ENCODE measurements around the gene SYNDIG1L. TPM values are rescaled to one million over a fixed set of nuclear protein-coding genes. Genes with fewer than 3 reads are reported as not detected.
A peak's percentile ranks its signal among the peaks of the same experiment; 100 is the strongest.
"Not testable (repeated sequence)": the region's sequence is repeated elsewhere in the genome, so short reads cannot be mapped to it uniquely, and the experiment has no call there.

Gene SYNDIG1L
- total and polyA plus RNA-seq, 5 donors: 0.07 to 0.28 (median 0.09) TPM; not detected in 2

- ATAC-seq: no peak
- 54% methylated on average over 10 of the region's 10 CpGs for WGBS
These were observed 23.4 kb downstream of the SYNDIG1L start for GRCh38 chr14:74402401-74403251.

GRCh38 chr14:74401504-74402241 is 24.3 kb downstream of the SYNDIG1L start:
- intact Hi-C loops (cut with DNase I): no loop called here
- Histone ChIP-seq H3K9me3 (ENCODE audit: control insufficient read depth, low read length) (no peaks in the 10 kb centered on the region), H3K27ac (ENCODE audit: low read length) (peak overlapping the region; percentile 15), H3K27me3 (ENCODE audit: control insufficient read depth, insufficient read depth) (no peaks in the 10 kb centered on the region), H3K4me1 (ENCODE audit: control insufficient read depth, insufficient read depth, low read length) (peaks cover 4% of the 10 kb centered on the region), H3K4me3 (ENCODE audit: low read length) (peak overlapping the region; percentile 13)
- WGBS: 3% methylated on average over 12 of the region's 12 CpGs
- DNase-seq (peak; percentile 32 to 72 (median 71)), ATAC-seq (peak; percentile 72 to 83)

More at GRCh38 chr14:74402401-74403251, 23.4 kb downstream of the SYNDIG1L start:
- Histone ChIP-seq H3K4me1 (ENCODE audit: control insufficient read depth, insufficient read depth, low read length) (peaks cover 4% of the 10 kb centered on the region), H3K9me3 (ENCODE audit: control insufficient read depth, low read length) (no peaks in the 10 kb centered on the region), H3K27ac (ENCODE audit: low read length) (no peak overlapping the region), H3K4me3 (ENCODE audit: low read length) (no peak overlapping the region), H3K27me3 (ENCODE audit: control insufficient read depth, insufficient read depth) (no peaks in the 10 kb centered on the region)
- intact Hi-C loops (cut with DNase I): no loop called here
- DNase-seq: no peak

GRCh38 chr14:74400919-74401503 is 25.0 kb downstream of the SYNDIG1L start:
- DNase-seq (no peak), ATAC-seq (peak in 1 of 2 donors; percentile 11)
- peaks cover 4% of the 10 kb centered on the region for H3K4me1 ChIP-seq (ENCODE audit: control insufficient read depth, insufficient read depth, low read length)
- 41% methylated on average over 8 of the region's 8 CpGs for WGBS
- no peaks in the 10 kb centered on the region for H3K27me3 ChIP-seq (ENCODE audit: control insufficient read depth, insufficient read depth)
- intact Hi-C loops (cut with DNase I): no loop called here
- peak overlapping the region; percentile 13 for H3K4me3 ChIP-seq (ENCODE audit: low read length)
- no peak overlapping the region for H3K27ac ChIP-seq (ENCODE audit: low read length)
- no peaks in the 10 kb centered on the region for H3K9me3 ChIP-seq (ENCODE audit: control insufficient read depth, low read length)

- no peak overlapping the region for H3K27ac ChIP-seq (ENCODE audit: low read length)
- DNase-seq (no peak), ATAC-seq (peak in 1 of 2 donors; percentile 49)
- no peaks in the 10 kb centered on the region for H3K27me3 ChIP-seq (ENCODE audit: control insufficient read depth, insufficient read depth)
- H3K4me1 ChIP-seq (ENCODE audit: control insufficient read depth, insufficient read depth, low read length): peaks cover 4% of the 10 kb centered on the region
- H3K4me3 ChIP-seq (ENCODE audit: low read length): no peak overlapping the region
- intact Hi-C loops (cut with DNase I): no loop called here
- no peaks in the 10 kb centered on the region for H3K9me3 ChIP-seq (ENCODE audit: control insufficient read depth, low read length)
- 41% methylated on average over 13 of the region's 13 CpGs for WGBS
These were observed 25.9 kb downstream of the SYNDIG1L start for GRCh38 chr14:74400031-74400685.

GRCh38 chr14:74395094-74395493 is 30.9 kb downstream of the SYNDIG1L start:
- ATAC-seq (no peak), DNase-seq (no peak)
- H3K27me3 ChIP-seq (ENCODE audit: control insufficient read depth, insufficient read depth): no peaks in the 10 kb centered on the region
- H3K27ac ChIP-seq (ENCODE audit: low read length): no peak overlapping the region
- no peaks in the 10 kb centered on the region for H3K9me3 ChIP-seq (ENCODE audit: control insufficient read depth, low read length)
- intact Hi-C loops (cut with DNase I): no loop called here
- H3K4me3 ChIP-seq (ENCODE audit: low read length): no peak overlapping the region
- H3K4me1 ChIP-seq (ENCODE audit: control insufficient read depth, insufficient read depth, low read length): no peaks in the 10 kb centered on the region
- 54% methylated on average over 4 of the region's 4 CpGs for WGBS

GRCh38 chr14:74394549-74394948 is 31.5 kb downstream of the SYNDIG1L start:
- Histone ChIP-seq H3K4me3 (ENCODE audit: low read length) (no peak overlapping the region), H3K27ac (ENCODE audit: low read length) (no peak overlapping the region), H3K9me3 (ENCODE audit: control insufficient read depth, low read length) (no peaks in the 10 kb centered on the region), H3K4me1 (ENCODE audit: control insufficient read depth, insufficient read depth, low read length) (no peaks in the 10 kb centered on the region), H3K27me3 (ENCODE audit: control insufficient read depth, insufficient read depth) (no peaks in the 10 kb centered on the region)
- intact Hi-C loops (cut with DNase I): no loop called here
- no peak for DNase-seq
- 48% methylated on average over 2 of the region's 2 CpGs for WGBS
- ATAC-seq: no peak

GRCh38 chr14:74392616-74393570 is 33.1 kb downstream of the SYNDIG1L start:
- WGBS: 71% methylated on average over 16 of the region's 16 CpGs
- no peak overlapping the region for H3K4me3 ChIP-seq (ENCODE audit: low read length)
- no peak for ATAC-seq
- no peaks in the 10 kb centered on the region for H3K4me1 ChIP-seq (ENCODE audit: control insufficient read depth, insufficient read depth, low read length)
- H3K27me3 ChIP-seq (ENCODE audit: control insufficient read depth, insufficient read depth): no peaks in the 10 kb centered on the region
- no peak overlapping the region for H3K27ac ChIP-seq (ENCODE audit: low read length)
- no peaks in the 10 kb centered on the region for H3K9me3 ChIP-seq (ENCODE audit: control insufficient read depth, low read length)
- intact Hi-C loops (cut with DNase I): no loop called here
- no peak for DNase-seq

GRCh38 chr14:74391479-74391878 is 34.5 kb downstream of the SYNDIG1L start:
- no peaks in the 10 kb centered on the region for H3K9me3 ChIP-seq (ENCODE audit: control insufficient read depth, low read length)
- WGBS: 89% methylated on average over 3 of the region's 3 CpGs

GRCh38 chr14:74390505-74390904 is 35.5 kb downstream of the SYNDIG1L start:
- 87% methylated on average over 3 of the region's 3 CpGs for WGBS
- H3K27ac ChIP-seq (ENCODE audit: low read length); H3K9me3 ChIP-seq (ENCODE audit: control insufficient read depth, low read length); ATAC-seq; H3K27me3 ChIP-seq (ENCODE audit: control insufficient read depth, insufficient read depth); intact Hi-C loops (cut with DNase I); H3K4me3 ChIP-seq (ENCODE audit: low read length); H3K4me1 ChIP-seq (ENCODE audit: control insufficient read depth, insufficient read depth, low read length); DNase-seq: not testable (repeated sequence)

More at GRCh38 chr14:74391479-74391878, 34.5 kb downstream of the SYNDIG1L start:
- H3K27ac ChIP-seq (ENCODE audit: low read length): no peak overlapping the region
- DNase-seq (no peak), ATAC-seq (no peak)
- intact Hi-C loops (cut with DNase I): no loop called here
- no peaks in the 10 kb centered on the region for H3K27me3 ChIP-seq (ENCODE audit: control insufficient read depth, insufficient read depth)
- H3K4me3 ChIP-seq (ENCODE audit: low read length): no peak overlapping the region
- no peaks in the 10 kb centered on the region for H3K4me1 ChIP-seq (ENCODE audit: control insufficient read depth, insufficient read depth, low read length)

- WGBS: 62% methylated on average over 7 of the region's 7 CpGs
- no peak for ATAC-seq
- intact Hi-C loops (cut with DNase I): no loop called here
These were observed 36.0 kb downstream of the SYNDIG1L start for GRCh38 chr14:74389980-74390379.

More at GRCh38 chr14:74389980-74390379, 36.0 kb downstream of the SYNDIG1L start:
- Histone ChIP-seq H3K4me1 (ENCODE audit: control insufficient read depth, insufficient read depth, low read length) (no peaks in the 10 kb centered on the region), H3K27ac (ENCODE audit: low read length) (no peak overlapping the region), H3K9me3 (ENCODE audit: control insufficient read depth, low read length) (no peaks in the 10 kb centered on the region), H3K4me3 (ENCODE audit: low read length) (no peak overlapping the region), H3K27me3 (ENCODE audit: control insufficient read depth, insufficient read depth) (peaks cover 3% of the 10 kb centered on the region)
- DNase-seq: no peak

Data from right cardiac atrium (tissue), 5 donors.